D721Med (cell line): Measurements from ENCODE around the gene AK5.
A peak's percentile ranks its signal among the peaks of the same experiment; 100 is the strongest.

Experiments used
- DNase-seq: peaks from one replicate; pipeline ENCODE4 v3.0.0; 2011; ENCODE audit warnings: low spot score; ENCODE audit not compliant: insufficient read length
- FAIRE-seq: peaks from 2 replicates; lab custom pipeline; 2011; peaks lifted over from hg19 to GRCh38; lab: Jason Lieb, UNC
- TF ChIP-seq, protein P1 (sequence below): IDR thresholded peaks from 2 replicates; pipeline ENCODE4 v1.5.1; 2012; ENCODE audit warnings: mild to moderate bottlenecking, control low read depth; ENCODE audit not compliant: insufficient read depth; ENCODE audit errors: missing control alignments

Gene AK5

DNA sequence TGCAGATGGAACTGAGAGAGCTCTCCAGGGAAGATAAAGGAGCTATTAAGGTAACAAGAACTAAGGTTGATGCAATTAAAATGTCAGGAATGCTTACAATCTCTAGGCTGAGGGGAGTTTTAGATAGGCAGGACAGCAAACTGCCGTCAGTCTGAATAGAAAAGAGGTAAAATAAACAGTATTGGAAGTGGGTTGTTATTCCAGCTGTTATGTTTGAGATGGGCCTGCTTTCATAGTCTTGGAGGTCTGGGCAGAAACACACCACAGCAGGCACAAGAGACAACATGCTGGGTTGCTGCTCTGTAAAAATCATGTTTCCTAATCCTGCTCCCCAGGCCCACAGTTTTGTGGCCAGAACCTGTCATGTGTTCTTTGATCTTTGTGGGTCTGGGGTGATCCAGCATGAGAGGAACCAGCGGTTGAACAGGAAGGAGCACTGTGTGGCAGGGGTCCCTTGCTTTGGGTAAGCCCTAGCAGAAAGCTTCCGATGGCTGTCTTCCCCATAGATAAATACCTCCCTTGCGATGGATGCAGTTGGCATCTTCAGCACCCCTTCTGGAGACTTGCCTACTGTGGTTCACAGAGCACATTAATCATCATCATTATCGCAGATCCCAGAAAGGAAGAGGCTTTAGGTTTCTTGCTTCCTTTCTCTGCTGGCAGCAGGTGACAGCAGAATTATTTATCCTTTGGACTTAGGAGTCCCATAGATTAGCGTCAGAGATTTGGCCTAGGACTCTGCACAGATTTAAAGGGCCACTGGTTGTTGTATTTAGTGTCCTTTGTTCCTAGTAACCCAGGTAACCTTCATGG lies 97.1 kb downstream of the AK5 start:
- FAIRE-seq = peak; percentile 11
- DNase-seq = no peak
- TF ChIP-seq, protein P1, sequence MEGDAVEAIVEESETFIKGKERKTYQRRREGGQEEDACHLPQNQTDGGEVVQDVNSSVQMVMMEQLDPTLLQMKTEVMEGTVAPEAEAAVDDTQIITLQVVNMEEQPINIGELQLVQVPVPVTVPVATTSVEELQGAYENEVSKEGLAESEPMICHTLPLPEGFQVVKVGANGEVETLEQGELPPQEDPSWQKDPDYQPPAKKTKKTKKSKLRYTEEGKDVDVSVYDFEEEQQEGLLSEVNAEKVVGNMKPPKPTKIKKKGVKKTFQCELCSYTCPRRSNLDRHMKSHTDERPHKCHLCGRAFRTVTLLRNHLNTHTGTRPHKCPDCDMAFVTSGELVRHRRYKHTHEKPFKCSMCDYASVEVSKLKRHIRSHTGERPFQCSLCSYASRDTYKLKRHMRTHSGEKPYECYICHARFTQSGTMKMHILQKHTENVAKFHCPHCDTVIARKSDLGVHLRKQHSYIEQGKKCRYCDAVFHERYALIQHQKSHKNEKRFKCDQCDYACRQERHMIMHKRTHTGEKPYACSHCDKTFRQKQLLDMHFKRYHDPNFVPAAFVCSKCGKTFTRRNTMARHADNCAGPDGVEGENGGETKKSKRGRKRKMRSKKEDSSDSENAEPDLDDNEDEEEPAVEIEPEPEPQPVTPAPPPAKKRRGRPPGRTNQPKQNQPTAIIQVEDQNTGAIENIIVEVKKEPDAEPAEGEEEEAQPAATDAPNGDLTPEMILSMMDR = no peak

DNA sequence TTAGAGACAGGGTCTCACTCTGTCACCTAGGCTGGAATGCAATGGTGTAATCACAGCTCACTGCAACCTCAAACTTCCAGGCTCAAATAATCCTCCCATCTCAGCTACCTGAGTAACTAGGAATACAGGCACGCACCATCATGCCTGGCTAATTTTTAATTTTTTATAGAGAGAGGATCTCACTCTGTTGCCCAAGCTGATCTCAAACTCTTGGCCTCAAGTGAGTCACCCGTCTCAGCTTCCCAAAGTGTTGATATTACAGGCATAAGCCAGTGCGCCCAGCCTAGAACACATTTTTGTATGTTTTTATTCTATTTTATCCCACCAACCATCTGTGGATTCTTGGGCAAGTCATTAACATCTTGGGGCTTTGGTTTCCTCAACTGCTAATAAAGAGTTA lies 100.5 kb downstream of the AK5 start:
- TF ChIP-seq, protein P1 = no peak
- FAIRE-seq (no peak), DNase-seq (no peak)

DNA sequence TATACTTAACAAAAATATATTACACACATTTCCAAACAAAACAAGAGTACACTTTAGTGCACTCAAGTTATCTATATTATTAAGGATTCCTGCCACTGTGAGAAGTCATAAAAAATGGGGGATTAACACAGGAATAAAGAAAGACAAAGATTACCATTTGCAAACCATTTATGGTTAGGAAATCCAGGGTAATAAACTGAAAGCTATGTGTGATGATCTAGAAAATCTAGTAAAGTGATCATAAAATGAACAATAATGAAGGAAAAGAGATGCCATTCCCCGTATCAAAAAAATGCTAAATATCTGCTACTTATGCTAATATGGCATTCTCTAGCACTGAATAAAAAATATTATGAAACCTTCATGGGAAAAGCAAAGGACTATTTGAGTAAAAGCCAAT lies 101.4 kb downstream of the AK5 start:
- no peak for FAIRE-seq

DNA sequence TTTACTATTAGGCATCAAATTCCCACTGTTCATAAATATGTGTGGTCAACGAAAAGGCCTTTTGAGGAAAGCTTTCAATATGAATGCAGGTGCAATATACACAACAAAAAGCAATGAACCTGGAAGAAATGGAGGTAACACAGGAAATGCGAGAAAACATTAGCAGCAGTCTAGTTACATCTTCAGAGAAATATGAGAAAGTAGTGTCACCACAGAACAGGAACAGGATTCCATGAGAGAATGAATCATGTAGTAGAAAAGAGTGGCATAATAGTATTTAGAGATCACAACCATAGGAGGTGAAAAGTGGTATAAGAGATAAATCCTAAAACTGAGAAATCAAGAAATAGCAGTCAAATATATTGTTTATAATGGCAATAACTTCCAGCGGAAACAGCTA lies 103.7 kb downstream of the AK5 start:
- FAIRE-seq (no peak), DNase-seq (no peak)
- TF ChIP-seq, protein P1 = no peak

More for the DNA sequence above, 101.4 kb downstream of the AK5 start:
- DNase-seq = no peak
- TF ChIP-seq, protein P1 = no peak

DNA sequence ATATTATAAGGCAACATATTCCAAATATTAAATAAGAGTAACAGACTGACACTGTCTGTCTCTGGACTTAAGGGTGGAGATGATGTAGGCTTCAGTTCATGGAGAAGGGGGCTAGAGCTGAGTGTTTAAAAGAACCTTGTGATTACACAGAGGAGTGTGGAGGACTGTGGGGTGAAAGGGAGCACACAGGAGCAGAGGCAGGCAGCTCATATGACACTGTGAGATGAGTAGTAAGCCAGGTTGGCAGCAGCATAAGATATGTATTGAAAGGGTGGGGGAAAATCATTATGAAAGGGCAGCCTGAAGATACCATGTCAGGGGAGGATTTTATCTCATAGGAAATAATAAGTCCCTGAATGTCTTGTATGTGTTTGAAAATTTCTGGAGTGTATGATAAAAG lies 104.5 kb downstream of the AK5 start:
- TF ChIP-seq, protein P1 = no peak
- FAIRE-seq (no peak), DNase-seq (no peak)

DNA sequence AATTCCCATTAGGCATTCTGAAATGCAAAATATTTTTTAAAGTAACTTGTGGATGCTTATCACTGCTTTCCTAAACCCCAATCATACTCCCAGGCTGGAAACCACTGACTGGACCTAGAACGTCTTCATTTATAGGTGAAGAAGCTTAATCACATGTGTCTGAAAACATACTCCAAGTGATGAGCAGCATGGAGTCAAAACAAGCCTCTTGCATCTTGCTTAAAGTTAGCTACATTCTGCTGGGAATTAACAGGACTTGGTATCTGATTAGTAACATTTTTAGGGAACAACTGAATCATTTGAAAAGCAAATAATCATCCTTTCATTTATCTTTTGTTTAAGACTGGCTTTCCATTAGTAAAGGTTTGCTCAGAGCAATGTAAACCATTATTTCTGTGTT lies 105.7 kb downstream of the AK5 start:
- TF ChIP-seq, protein P1 = no peak
- no peak for DNase-seq
- FAIRE-seq = no peak

DNA sequence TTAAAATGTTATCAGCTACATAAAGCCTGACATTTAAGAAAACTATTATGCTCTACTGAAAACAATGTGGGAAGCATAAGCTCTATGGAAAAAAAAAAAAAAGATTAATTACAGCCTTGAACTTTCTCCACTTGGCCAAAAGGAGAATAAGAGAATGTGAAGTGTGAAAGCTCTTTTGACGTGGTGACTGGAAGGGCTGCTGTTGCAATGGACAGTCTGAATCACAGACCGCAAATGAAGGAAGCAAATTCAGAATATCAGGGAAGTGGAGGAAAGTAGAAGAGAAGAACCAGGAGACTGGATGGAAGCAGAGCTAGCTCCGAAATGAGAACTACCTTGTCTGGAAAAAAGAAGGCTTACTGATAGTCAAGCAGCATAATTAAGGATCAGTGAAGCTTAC lies 106.8 kb downstream of the AK5 start:
- DNase-seq (no peak), FAIRE-seq (no peak)

More for the DNA sequence above, 106.8 kb downstream of the AK5 start:
- TF ChIP-seq, protein P1 = no peak
